Loucy (cell line): ENCODE measurements around the gene MUC5AC.

Experiments
- EZH2phosphoT487 ChIP-seq: fragments of 200-600 bp; IDR thresholded peaks from 2 replicates; pipeline ENCODE4 v1.6.1; 2018; ENCODE audit warnings: antibody characterized with exemption, mild to moderate bottlenecking, moderate library complexity, borderline replicate concordance
- TF ChIP-seq, protein P1 (sequence below): fragments of 200-600 bp; sonication (generic); conservative IDR thresholded peaks from 2 replicates; pipeline ENCODE4 v1.5.1; 2014; ENCODE audit warnings: mild to moderate bottlenecking, antibody characterized with exemption, low read length

DNA sequence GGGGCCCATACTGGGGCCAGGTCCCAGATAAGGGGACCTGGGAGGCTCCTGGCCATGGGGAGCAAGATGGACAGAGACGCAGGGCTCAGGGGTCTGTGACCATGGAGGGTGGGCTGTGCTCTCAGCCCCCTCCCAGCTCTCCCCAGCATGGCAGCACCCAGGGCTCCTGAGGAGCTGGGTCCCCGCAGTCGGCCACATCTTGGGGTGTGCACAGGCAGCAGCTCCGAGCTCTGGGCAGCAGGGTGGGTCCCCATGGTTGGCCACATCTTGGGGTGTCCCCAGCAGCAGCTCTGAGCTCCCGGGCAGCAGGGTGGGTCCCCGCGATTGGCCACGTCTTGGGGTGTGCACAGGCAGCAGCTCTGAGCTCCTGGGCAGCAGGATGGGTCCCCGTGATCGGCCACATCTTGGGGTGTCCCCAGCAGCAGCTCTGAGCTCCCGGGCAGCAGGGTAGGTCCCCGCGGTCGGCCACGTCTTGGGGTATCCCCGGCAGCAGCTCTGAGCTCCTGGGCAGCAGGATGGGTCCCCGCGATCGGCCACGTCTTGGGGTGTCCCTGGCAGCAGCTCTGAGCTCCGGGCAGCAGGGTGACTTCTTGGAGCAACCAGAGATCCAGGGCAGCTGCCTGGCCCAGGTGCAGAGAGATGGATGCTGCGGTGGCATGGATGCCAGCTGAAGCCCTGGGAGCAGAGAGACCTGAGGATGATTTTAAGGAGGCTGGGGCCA, 46.8 kb downstream of the MUC5AC start:
- TF ChIP-seq, protein P1, sequence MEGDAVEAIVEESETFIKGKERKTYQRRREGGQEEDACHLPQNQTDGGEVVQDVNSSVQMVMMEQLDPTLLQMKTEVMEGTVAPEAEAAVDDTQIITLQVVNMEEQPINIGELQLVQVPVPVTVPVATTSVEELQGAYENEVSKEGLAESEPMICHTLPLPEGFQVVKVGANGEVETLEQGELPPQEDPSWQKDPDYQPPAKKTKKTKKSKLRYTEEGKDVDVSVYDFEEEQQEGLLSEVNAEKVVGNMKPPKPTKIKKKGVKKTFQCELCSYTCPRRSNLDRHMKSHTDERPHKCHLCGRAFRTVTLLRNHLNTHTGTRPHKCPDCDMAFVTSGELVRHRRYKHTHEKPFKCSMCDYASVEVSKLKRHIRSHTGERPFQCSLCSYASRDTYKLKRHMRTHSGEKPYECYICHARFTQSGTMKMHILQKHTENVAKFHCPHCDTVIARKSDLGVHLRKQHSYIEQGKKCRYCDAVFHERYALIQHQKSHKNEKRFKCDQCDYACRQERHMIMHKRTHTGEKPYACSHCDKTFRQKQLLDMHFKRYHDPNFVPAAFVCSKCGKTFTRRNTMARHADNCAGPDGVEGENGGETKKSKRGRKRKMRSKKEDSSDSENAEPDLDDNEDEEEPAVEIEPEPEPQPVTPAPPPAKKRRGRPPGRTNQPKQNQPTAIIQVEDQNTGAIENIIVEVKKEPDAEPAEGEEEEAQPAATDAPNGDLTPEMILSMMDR: no peak
- no peak for TF ChIP-seq EZH2phosphoT487
